OCI-LY7 (cell line): ENCODE measurements around the gene ACADM.
A peak's percentile ranks its signal among the peaks of the same experiment; 100 is the strongest.

ENCODE experiments used
- EZH2phosphoT487 ChIP-seq: fragments of 200-600 bp; sonication (generic); IDR thresholded peaks from 2 replicates; pipeline ENCODE4 v1.6.1; 2018; ENCODE audit warnings: low read depth, borderline replicate concordance, mild to moderate bottlenecking, mixed run types, antibody characterized with exemption, low read length, moderate library complexity, mixed read lengths
- TF ChIP-seq, protein P1 (sequence below): fragments of 200-600 bp; sonication (generic); conservative IDR thresholded peaks from 2 replicates; pipeline ENCODE4 v1.5.1; 2014; ENCODE audit warnings: mild to moderate bottlenecking, antibody characterized with exemption, low read length, moderate library complexity, mixed read lengths

DNA sequence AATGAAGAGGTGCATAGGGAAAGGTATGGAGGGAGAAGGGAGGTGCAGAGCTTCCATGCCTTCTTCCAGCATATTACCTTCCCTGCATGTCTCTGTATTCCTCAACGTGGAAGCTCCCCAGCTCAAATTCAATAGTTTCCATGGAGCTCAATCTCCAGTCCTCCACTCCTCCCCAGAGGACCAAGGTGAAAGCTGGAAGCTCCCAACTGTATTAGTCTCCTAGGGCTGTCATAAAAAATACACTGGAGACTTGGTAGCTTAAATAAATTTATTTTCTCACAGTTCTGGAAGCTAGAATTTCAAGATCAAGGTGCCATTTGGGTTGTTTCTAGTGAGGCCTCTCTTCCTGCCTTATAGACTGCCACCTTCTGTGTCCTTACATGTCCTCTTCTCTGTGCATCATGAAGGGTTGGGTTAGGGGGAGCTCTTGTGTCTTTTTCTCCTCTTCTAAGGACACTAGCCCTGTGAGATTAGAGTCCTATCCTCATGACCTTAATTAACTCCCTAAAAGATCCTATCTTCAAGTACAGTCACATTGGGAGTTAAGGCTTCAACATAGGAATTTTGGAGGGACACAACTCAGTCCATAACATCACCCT is 39.6 kb downstream of the ACADM start:
- TF ChIP-seq, protein P1, sequence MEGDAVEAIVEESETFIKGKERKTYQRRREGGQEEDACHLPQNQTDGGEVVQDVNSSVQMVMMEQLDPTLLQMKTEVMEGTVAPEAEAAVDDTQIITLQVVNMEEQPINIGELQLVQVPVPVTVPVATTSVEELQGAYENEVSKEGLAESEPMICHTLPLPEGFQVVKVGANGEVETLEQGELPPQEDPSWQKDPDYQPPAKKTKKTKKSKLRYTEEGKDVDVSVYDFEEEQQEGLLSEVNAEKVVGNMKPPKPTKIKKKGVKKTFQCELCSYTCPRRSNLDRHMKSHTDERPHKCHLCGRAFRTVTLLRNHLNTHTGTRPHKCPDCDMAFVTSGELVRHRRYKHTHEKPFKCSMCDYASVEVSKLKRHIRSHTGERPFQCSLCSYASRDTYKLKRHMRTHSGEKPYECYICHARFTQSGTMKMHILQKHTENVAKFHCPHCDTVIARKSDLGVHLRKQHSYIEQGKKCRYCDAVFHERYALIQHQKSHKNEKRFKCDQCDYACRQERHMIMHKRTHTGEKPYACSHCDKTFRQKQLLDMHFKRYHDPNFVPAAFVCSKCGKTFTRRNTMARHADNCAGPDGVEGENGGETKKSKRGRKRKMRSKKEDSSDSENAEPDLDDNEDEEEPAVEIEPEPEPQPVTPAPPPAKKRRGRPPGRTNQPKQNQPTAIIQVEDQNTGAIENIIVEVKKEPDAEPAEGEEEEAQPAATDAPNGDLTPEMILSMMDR: peak; percentile 44; the same call in 1 of the 2 replicates
- no peak for TF ChIP-seq EZH2phosphoT487
